Measurements from ENCODE around the gene SLC36A1.

- no peak for TF ChIP-seq CTCF (IDR thresholded peaks at IDR 0.05; ENCODE audit: extremely low read depth in 1 of 2, insufficient read depth in 1 of 2, low read depth in 1 of 2, low read length in 2 of 2)
- no peak for TF ChIP-seq POLR2A (IDR thresholded peaks at IDR 0.05; ENCODE audit: low read depth, low read length)
- no peak for TF ChIP-seq POLR2AphosphoS5 (IDR thresholded peaks at IDR 0.05; ENCODE audit: insufficient read depth, low read depth, low read length)
- no peak for TF ChIP-seq EZH2 (IDR thresholded peaks at IDR 0.05; ENCODE audit: borderline replicate concordance, low read depth, low read length, severe bottlenecking)
- no peak for TF ChIP-seq MYC (IDR thresholded peaks at IDR 0.05; ENCODE audit: low read depth, low read length)
Measured at GRCh38 chr5:151434570-151435237, 12.7 kb upstream of the SLC36A1 start.

Data from endothelial cell of umbilical vein (primary cell).